IPS-15b (cell line): ENCODE measurements around the gene HSPBP1.
"Not testable (repeated sequence)": the region's sequence is repeated elsewhere in the genome, so short reads cannot be mapped to it uniquely, and the experiment has no call there.

Experiments
- H3K27me3 ChIP-seq: one replicate; pipeline ENCODE4 v1.6.1; 2013; ENCODE audit warnings: low read length; ENCODE audit not compliant: control insufficient read depth, insufficient read depth
- H3K36me3 ChIP-seq: one replicate; pipeline ENCODE4 v1.6.1; 2013; ENCODE audit warnings: low read length; ENCODE audit not compliant: control insufficient read depth, insufficient read depth
- H3K4me1 ChIP-seq: one replicate; pipeline ENCODE4 v1.6.1; 2013; ENCODE audit warnings: mild to moderate bottlenecking, low read length; ENCODE audit not compliant: control insufficient read depth, insufficient read depth
- H3K4me3 ChIP-seq: one replicate; pipeline ENCODE4 v1.5.1; 2013; ENCODE audit warnings: low read depth, low read length
- H3K9ac ChIP-seq: one replicate; pipeline ENCODE4 v1.6.1; 2013; ENCODE audit warnings: low read depth, mild to moderate bottlenecking, low read length
- H3K9me3 ChIP-seq: one replicate; pipeline ENCODE4 v1.6.1; 2013; ENCODE audit warnings: mild to moderate bottlenecking, low read length; ENCODE audit not compliant: control insufficient read depth, insufficient read depth

The HSPBP1 gene

GRCh38 chr19:55279770-55280643 is at the start of gene HSPBP1:
Gene HSPBP1 (minus strand): TSS chr19:55280110. CDS start chr19:55279608, 502 bp downstream.
- H3K9me3 ChIP-seq: no peaks in the 10 kb centered on the region
- peaks cover 9% of the 10 kb centered on the region for H3K36me3 ChIP-seq
- peak within 1 kb of the TSS; percentile 84 for H3K4me3 ChIP-seq
- H3K4me1 ChIP-seq: peaks cover 6% of the 10 kb centered on the region
- H3K9ac ChIP-seq: peak within 1 kb of the TSS; percentile 73
- no peaks in the 10 kb centered on the region for H3K27me3 ChIP-seq

- H3K36me3 ChIP-seq, H3K4me1 ChIP-seq, H3K27me3 ChIP-seq, H3K4me3 ChIP-seq, H3K9me3 ChIP-seq, H3K9ac ChIP-seq: not testable (repeated sequence)
Observed at GRCh38 chr19:55328774-55329318, 48.9 kb upstream of the HSPBP1 start.

- Histone ChIP-seq H3K9me3 (no peaks in the 10 kb centered on the region), H3K36me3 (no peaks in the 10 kb centered on the region), H3K27me3 (no peaks in the 10 kb centered on the region), H3K4me3 (no peak within 1 kb of the TSS), H3K4me1 (no peaks in the 10 kb centered on the region), H3K9ac (no peak within 1 kb of the TSS)
Observed at GRCh38 chr19:55325172-55325571, 45.3 kb upstream of the HSPBP1 start, which contains the start of gene TMEM150B. Gene TMEM150B (minus strand): TSS chr19:55325341. CDS start chr19:55321036, 4,305 bp downstream.

- H3K9me3 ChIP-seq: no peaks in the 10 kb centered on the region
- H3K36me3 ChIP-seq: no peaks in the 10 kb centered on the region
- no peak overlapping the region for H3K9ac ChIP-seq
Observed at GRCh38 chr19:55324662-55325061, 44.8 kb upstream of the HSPBP1 start.

GRCh38 chr19:55322204-55322885 is 42.4 kb upstream of the HSPBP1 start:
- H3K27me3 ChIP-seq: no peaks in the 10 kb centered on the region
- H3K4me1 ChIP-seq: no peaks in the 10 kb centered on the region
- no peak overlapping the region for H3K4me3 ChIP-seq
- H3K9ac ChIP-seq: no peak overlapping the region
- H3K9me3 ChIP-seq: no peaks in the 10 kb centered on the region
- H3K36me3 ChIP-seq: no peaks in the 10 kb centered on the region

More at GRCh38 chr19:55324662-55325061, 44.8 kb upstream of the HSPBP1 start:
- no peaks in the 10 kb centered on the region for H3K4me1 ChIP-seq
- H3K4me3 ChIP-seq: no peak overlapping the region
- H3K27me3 ChIP-seq: no peaks in the 10 kb centered on the region

- Histone ChIP-seq H3K27me3 (no peaks in the 10 kb centered on the region), H3K36me3 (no peaks in the 10 kb centered on the region), H3K9me3 (no peaks in the 10 kb centered on the region), H3K4me3 (no peak overlapping the region), H3K9ac (no peak overlapping the region), H3K4me1 (no peaks in the 10 kb centered on the region)
Observed at GRCh38 chr19:55321466-55322137, 41.7 kb upstream of the HSPBP1 start.

- H3K36me3 ChIP-seq: no peaks in the 10 kb centered on the region
- H3K9ac ChIP-seq: no peak overlapping the region
- no peaks in the 10 kb centered on the region for H3K9me3 ChIP-seq
- no peaks in the 10 kb centered on the region for H3K27me3 ChIP-seq
- H3K4me3 ChIP-seq: no peak overlapping the region
- no peaks in the 10 kb centered on the region for H3K4me1 ChIP-seq
Observed at GRCh38 chr19:55320844-55321419, 41.0 kb upstream of the HSPBP1 start.

GRCh38 chr19:55319785-55320184 is 39.9 kb upstream of the HSPBP1 start:
- H3K36me3 ChIP-seq: no peaks in the 10 kb centered on the region
- H3K9ac ChIP-seq: peak overlapping the region; percentile 76
- H3K9me3 ChIP-seq: no peaks in the 10 kb centered on the region
- H3K4me3 ChIP-seq: peak overlapping the region; percentile 65
- no peaks in the 10 kb centered on the region for H3K27me3 ChIP-seq
- H3K4me1 ChIP-seq: no peaks in the 10 kb centered on the region

- Histone ChIP-seq H3K27me3 (no peaks in the 10 kb centered on the region), H3K4me3 (no peak overlapping the region), H3K36me3 (peaks cover 6% of the 10 kb centered on the region), H3K9me3 (no peaks in the 10 kb centered on the region), H3K9ac (no peak overlapping the region), H3K4me1 (no peaks in the 10 kb centered on the region)
Observed at GRCh38 chr19:55316646-55317045, 36.7 kb upstream of the HSPBP1 start.

GRCh38 chr19:55315956-55316525 is 36.1 kb upstream of the HSPBP1 start:
- H3K9ac ChIP-seq: no peak overlapping the region
- H3K36me3 ChIP-seq: peaks cover 6% of the 10 kb centered on the region
- H3K9me3 ChIP-seq: no peaks in the 10 kb centered on the region
- H3K27me3 ChIP-seq: no peaks in the 10 kb centered on the region
- H3K4me1 ChIP-seq: no peaks in the 10 kb centered on the region
- H3K4me3 ChIP-seq: no peak overlapping the region

- H3K4me3 ChIP-seq: no peak overlapping the region
- H3K36me3 ChIP-seq: peaks cover 17% of the 10 kb centered on the region
- no peak overlapping the region for H3K9ac ChIP-seq
- no peaks in the 10 kb centered on the region for H3K9me3 ChIP-seq
- no peaks in the 10 kb centered on the region for H3K4me1 ChIP-seq
- H3K27me3 ChIP-seq: no peaks in the 10 kb centered on the region
Observed at GRCh38 chr19:55314396-55314795, 34.5 kb upstream of the HSPBP1 start.
